ENCODE results near the gene ABHD12.

ABHD12 gene

GRCh38 chr20:25300496-25301170 lies 90.0 kb downstream of the ABHD12 start:
- no peak overlapping the region for H3K27ac ChIP-seq (ENCODE audit: low read depth, low read length, poor library complexity, severe bottlenecking)
- no peaks in the 10 kb centered on the region for H3K79me2 ChIP-seq (ENCODE audit: insufficient read depth, low read length)
- no peak overlapping the region for H2AFZ ChIP-seq (ENCODE audit: low read length)
- no peaks in the 10 kb centered on the region for H3K4me1 ChIP-seq (ENCODE audit: insufficient read depth, low read length, severe bottlenecking)
- TF ChIP-seq CTCF (IDR thresholded peaks at IDR 0.05; ENCODE audit: low read length) (no peak), EZH2 (IDR thresholded peaks at IDR 0.05; ENCODE audit: borderline replicate concordance, low read length) (no peak)
- no peak overlapping the region for H3K4me2 ChIP-seq (ENCODE audit: low read length)
- H4K20me1 ChIP-seq (ENCODE audit: insufficient read depth, low read length) = no peaks in the 10 kb centered on the region
- no peaks in the 10 kb centered on the region for H3F3A ChIP-seq (ENCODE audit: insufficient read depth, low read length)
- H3K36me3 ChIP-seq (ENCODE audit: insufficient read depth, low read length) = peaks cover 35% of the 10 kb centered on the region; the same call in 1 of the 2 replicates
- H3K4me3 ChIP-seq (ENCODE audit: low read depth, low read length, poor library complexity, severe bottlenecking) = no peak overlapping the region
- no peak overlapping the region for H3K9ac ChIP-seq (ENCODE audit: low read length)
- H3K27me3 ChIP-seq (ENCODE audit: insufficient read depth, low read length) = no peaks in the 10 kb centered on the region
- no peaks in the 10 kb centered on the region for H3K9me3 ChIP-seq (ENCODE audit: low read length)
- no peaks in the 10 kb centered on the region for H3K9me2 ChIP-seq (ENCODE audit: low read depth, low read length)

GRCh38 chr20:25299806-25300205 lies 90.8 kb downstream of the ABHD12 start:
- TF ChIP-seq EZH2 (IDR thresholded peaks at IDR 0.05; ENCODE audit: borderline replicate concordance, low read length) (no peak), CTCF (IDR thresholded peaks at IDR 0.05; ENCODE audit: low read length) (no peak)
- Histone ChIP-seq H4K20me1 (ENCODE audit: insufficient read depth, low read length) (no peaks in the 10 kb centered on the region), H2AFZ (ENCODE audit: low read length) (no peak overlapping the region), H3K36me3 (ENCODE audit: insufficient read depth, low read length) (peaks cover 40% of the 10 kb centered on the region; the same call in 1 of the 2 replicates), H3K27ac (ENCODE audit: low read depth, low read length, poor library complexity, severe bottlenecking) (no peak overlapping the region), H3K4me1 (ENCODE audit: insufficient read depth, low read length, severe bottlenecking) (peaks cover 6% of the 10 kb centered on the region), H3K4me2 (ENCODE audit: low read length) (no peak overlapping the region), H3K9me3 (ENCODE audit: low read length) (no peaks in the 10 kb centered on the region), H3K4me3 (ENCODE audit: low read depth, low read length, poor library complexity, severe bottlenecking) (no peak overlapping the region), H3F3A (ENCODE audit: insufficient read depth, low read length) (no peaks in the 10 kb centered on the region), H3K9me2 (ENCODE audit: low read depth, low read length) (no peaks in the 10 kb centered on the region), H3K9ac (ENCODE audit: low read length) (no peak overlapping the region), H3K79me2 (ENCODE audit: insufficient read depth, low read length) (no peaks in the 10 kb centered on the region), H3K27me3 (ENCODE audit: insufficient read depth, low read length) (no peaks in the 10 kb centered on the region)

GRCh38 chr20:25297141-25297905 lies 93.3 kb downstream of the ABHD12 start:
- TF ChIP-seq CTCF (IDR thresholded peaks at IDR 0.05; ENCODE audit: low read length) (no peak), EZH2 (IDR thresholded peaks at IDR 0.05; ENCODE audit: borderline replicate concordance, low read length) (no peak)
- Histone ChIP-seq H2AFZ (ENCODE audit: low read length) (no peak overlapping the region), H4K20me1 (ENCODE audit: insufficient read depth, low read length) (no peaks in the 10 kb centered on the region), H3K79me2 (ENCODE audit: insufficient read depth, low read length) (no peaks in the 10 kb centered on the region), H3K4me3 (ENCODE audit: low read depth, low read length, poor library complexity, severe bottlenecking) (no peak overlapping the region), H3K4me2 (ENCODE audit: low read length) (no peak overlapping the region), H3K27ac (ENCODE audit: low read depth, low read length, poor library complexity, severe bottlenecking) (no peak overlapping the region), H3K36me3 (ENCODE audit: insufficient read depth, low read length) (peaks cover 33% of the 10 kb centered on the region; the same call in 1 of the 2 replicates), H3K9ac (ENCODE audit: low read length) (no peak overlapping the region), H3K9me2 (ENCODE audit: low read depth, low read length) (no peaks in the 10 kb centered on the region), H3F3A (ENCODE audit: insufficient read depth, low read length) (no peaks in the 10 kb centered on the region), H3K9me3 (ENCODE audit: low read length) (no peaks in the 10 kb centered on the region), H3K4me1 (ENCODE audit: insufficient read depth, low read length, severe bottlenecking) (peaks cover 10% of the 10 kb centered on the region), H3K27me3 (ENCODE audit: insufficient read depth, low read length) (no peaks in the 10 kb centered on the region)

All from OCI-LY1 (cell line).